Measurements from ENCODE around the gene FOXL1.

DNA sequence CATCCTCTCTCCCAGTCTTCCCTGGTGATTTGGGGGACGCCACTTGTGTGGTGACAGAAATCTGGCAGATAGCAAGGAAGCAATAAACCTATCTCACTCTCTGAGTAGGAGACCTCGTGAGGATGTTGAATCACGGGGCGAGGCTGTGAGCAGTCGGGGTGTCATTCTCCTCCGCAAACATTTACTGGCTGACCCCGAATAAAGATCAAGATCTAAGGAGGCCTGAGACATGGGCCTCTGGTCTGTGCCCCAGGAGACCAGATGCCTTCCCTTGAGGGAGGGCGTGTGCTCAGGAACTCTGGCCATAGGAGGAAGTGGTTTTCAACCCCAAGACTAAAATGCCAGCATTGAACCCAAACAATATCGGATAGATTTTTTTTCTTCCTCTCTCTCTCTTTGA, 53.1 kb downstream of the FOXL1 start:
- TF ChIP-seq, protein P1, sequence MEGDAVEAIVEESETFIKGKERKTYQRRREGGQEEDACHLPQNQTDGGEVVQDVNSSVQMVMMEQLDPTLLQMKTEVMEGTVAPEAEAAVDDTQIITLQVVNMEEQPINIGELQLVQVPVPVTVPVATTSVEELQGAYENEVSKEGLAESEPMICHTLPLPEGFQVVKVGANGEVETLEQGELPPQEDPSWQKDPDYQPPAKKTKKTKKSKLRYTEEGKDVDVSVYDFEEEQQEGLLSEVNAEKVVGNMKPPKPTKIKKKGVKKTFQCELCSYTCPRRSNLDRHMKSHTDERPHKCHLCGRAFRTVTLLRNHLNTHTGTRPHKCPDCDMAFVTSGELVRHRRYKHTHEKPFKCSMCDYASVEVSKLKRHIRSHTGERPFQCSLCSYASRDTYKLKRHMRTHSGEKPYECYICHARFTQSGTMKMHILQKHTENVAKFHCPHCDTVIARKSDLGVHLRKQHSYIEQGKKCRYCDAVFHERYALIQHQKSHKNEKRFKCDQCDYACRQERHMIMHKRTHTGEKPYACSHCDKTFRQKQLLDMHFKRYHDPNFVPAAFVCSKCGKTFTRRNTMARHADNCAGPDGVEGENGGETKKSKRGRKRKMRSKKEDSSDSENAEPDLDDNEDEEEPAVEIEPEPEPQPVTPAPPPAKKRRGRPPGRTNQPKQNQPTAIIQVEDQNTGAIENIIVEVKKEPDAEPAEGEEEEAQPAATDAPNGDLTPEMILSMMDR (IDR thresholded peaks at IDR 0.05) = no peak
- TF ChIP-seq POLR2A (IDR thresholded peaks at IDR 0.05) = no peak
- TF ChIP-seq EP300 (IDR thresholded peaks at IDR 0.05) = no peak

Measured in ovary (tissue), 3 donors.